ENCODE measurements around the gene SLC9C1.

DNA sequence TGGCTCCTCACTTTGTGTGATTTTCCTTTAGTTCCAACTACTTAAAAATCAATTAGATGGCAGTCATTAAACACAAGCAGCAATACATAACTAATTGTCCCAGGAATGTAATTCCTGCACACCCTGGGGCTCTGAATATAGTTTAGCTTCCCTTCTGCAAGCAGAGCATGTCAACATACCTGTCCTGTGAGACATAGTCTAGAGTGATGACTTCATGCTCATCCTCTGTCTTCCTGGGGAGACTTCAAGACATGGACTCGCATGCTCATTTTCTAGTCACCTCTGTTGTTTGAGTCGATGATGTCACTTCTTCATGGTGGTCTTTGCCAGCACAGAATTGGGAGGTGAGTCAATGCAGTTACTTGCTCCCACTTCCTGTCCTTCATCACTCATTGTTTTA, 192.1 kb downstream of the SLC9C1 start:
- TF ChIP-seq ATF1 (CRISPR knock-in tag; IDR thresholded peaks at IDR 0.05) (no peak), ZNF589 (CRISPR knock-in tag; conservative IDR thresholded peaks at IDR 0.05) (no peak), TAF1 (CRISPR knock-in tag; IDR thresholded peaks at IDR 0.05) (no peak), ZNF274 (CRISPR knock-in tag; IDR thresholded peaks at IDR 0.05) (no peak)
- TF ChIP-seq, protein P1, sequence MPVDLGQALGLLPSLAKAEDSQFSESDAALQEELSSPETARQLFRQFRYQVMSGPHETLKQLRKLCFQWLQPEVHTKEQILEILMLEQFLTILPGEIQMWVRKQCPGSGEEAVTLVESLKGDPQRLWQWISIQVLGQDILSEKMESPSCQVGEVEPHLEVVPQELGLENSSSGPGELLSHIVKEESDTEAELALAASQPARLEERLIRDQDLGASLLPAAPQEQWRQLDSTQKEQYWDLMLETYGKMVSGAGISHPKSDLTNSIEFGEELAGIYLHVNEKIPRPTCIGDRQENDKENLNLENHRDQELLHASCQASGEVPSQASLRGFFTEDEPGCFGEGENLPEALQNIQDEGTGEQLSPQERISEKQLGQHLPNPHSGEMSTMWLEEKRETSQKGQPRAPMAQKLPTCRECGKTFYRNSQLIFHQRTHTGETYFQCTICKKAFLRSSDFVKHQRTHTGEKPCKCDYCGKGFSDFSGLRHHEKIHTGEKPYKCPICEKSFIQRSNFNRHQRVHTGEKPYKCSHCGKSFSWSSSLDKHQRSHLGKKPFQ (CRISPR knock-in tag; IDR thresholded peaks at IDR 0.05; ENCODE audit: insufficient replicate concordance) = no peak
